IMR-90 (cell line): ENCODE data around the gene CDK5RAP3. TPM values are rescaled to one million over a fixed set of nuclear protein-coding genes. Genes with fewer than 3 reads are reported as not detected.
A peak's percentile ranks its signal among the peaks of the same experiment; 100 is the strongest.

Experiments
- ATAC-seq: fragments of 200-7000 bp; cut with Tn5 transposase; 2 replicates; pipeline ENCODE4 v1.9.1; 2020; ENCODE audit warnings: low read depth, mild to moderate bottlenecking, moderate library complexity
- BruUV-seq: library from RNA; stranded (reverse); fragments of 400-500 nt; replicated peaks from 2 replicates; lab custom pipeline; 2021; lab: Mats Ljungman, UMichigan
- CTCF ChIA-PET: fragments of 300-600 bp; formaldehyde crosslinking; extraction: SDS; loops from one replicate; lab custom pipeline; 2021; ENCODE audit warnings: antibody characterized with exemption; lab: Yijun Ruan, JAX
- POLR2A ChIA-PET: fragments of 300-600 bp; sonication (Branson Sonifier 250); formaldehyde crosslinking; loops from one replicate; lab custom pipeline; 2022; ENCODE audit warnings: antibody characterized with exemption; ENCODE audit not compliant: unreplicated experiment; lab: Charles Lee
- DNase-seq: peaks from one replicate; pipeline ENCODE4 v3.0.0; 2013
- H2AFZ ChIP-seq: replicated peaks from 2 replicates; pipeline ENCODE3; 2013; ENCODE audit warnings: low read length, mild to moderate bottlenecking; ENCODE audit not compliant: poor library complexity
- H2AK5ac ChIP-seq: 2 replicates; pipeline ENCODE4 v1.6.1; 2013; ENCODE audit warnings: low read depth, low read length, inconsistent platforms
- H2AK9ac ChIP-seq: replicated peaks from 2 replicates; pipeline ENCODE3; 2013; ENCODE audit warnings: mild to moderate bottlenecking, low read depth, low read length, moderate library complexity; ENCODE audit not compliant: poor library complexity
- H2BK120ac ChIP-seq: 2 replicates; pipeline ENCODE4 v1.6.1; 2013; ENCODE audit warnings: low read depth, low read length, inconsistent platforms
- H2BK15ac ChIP-seq: 3 replicates; pipeline ENCODE4 v1.6.1; 2013; ENCODE audit warnings: low read depth, low read length, inconsistent platforms
- H2BK20ac ChIP-seq: 2 replicates; pipeline ENCODE4 v1.6.1; 2013; ENCODE audit warnings: low read depth, mild to moderate bottlenecking, inconsistent platforms, low read length, moderate library complexity
- H2BK5ac ChIP-seq: 2 replicates; pipeline ENCODE4 v1.6.1; 2013; ENCODE audit warnings: mild to moderate bottlenecking, low read depth, low read length, inconsistent platforms; ENCODE audit not compliant: poor library complexity, severe bottlenecking
- H3K14ac ChIP-seq: replicated peaks from 2 replicates; pipeline ENCODE4 v1.6.1; 2013; ENCODE audit warnings: low read depth, low read length, inconsistent platforms
- H3K18ac ChIP-seq: 2 replicates; pipeline ENCODE4 v1.6.1; 2013; ENCODE audit warnings: low read depth, low read length, control low read depth
- H3K23ac ChIP-seq: 2 replicates; pipeline ENCODE4 v1.6.1; 2013; ENCODE audit warnings: low read depth, low read length, inconsistent platforms
- H3K27ac ChIP-seq: 2 replicates; pipeline ENCODE4 v1.5.1; 2013; ENCODE audit warnings: mild to moderate bottlenecking, control low read depth, low read length; ENCODE audit not compliant: insufficient read depth
- H3K27me3 ChIP-seq: 2 replicates; pipeline ENCODE4 v1.6.1; 2013; ENCODE audit warnings: low read length; ENCODE audit not compliant: control insufficient read depth, insufficient read depth
- H3K36me3 ChIP-seq: 2 replicates; pipeline ENCODE4 v1.6.1; 2013; ENCODE audit warnings: low read length, mixed read lengths; ENCODE audit not compliant: control insufficient read depth, insufficient read depth
- H3K4ac ChIP-seq: 2 replicates; pipeline ENCODE4 v1.6.1; 2013; ENCODE audit warnings: low read depth, low read length, inconsistent platforms
- H3K4me1 ChIP-seq: 2 replicates; pipeline ENCODE4 v1.6.1; 2013; ENCODE audit warnings: low read length, mixed read lengths; ENCODE audit not compliant: control insufficient read depth, insufficient read depth
- H3K4me2 ChIP-seq: 2 replicates; pipeline ENCODE4 v1.6.1; 2013; ENCODE audit warnings: low read depth, mild to moderate bottlenecking, control low read depth, low read length, moderate library complexity
- H3K4me3 ChIP-seq: 2 replicates; pipeline ENCODE4 v1.5.1; 2013; ENCODE audit warnings: low read depth, mild to moderate bottlenecking, control low read depth, low read length, moderate library complexity; ENCODE audit not compliant: insufficient read depth
- H3K56ac ChIP-seq: 2 replicates; pipeline ENCODE4 v1.6.1; 2013; ENCODE audit warnings: low read length, inconsistent platforms; ENCODE audit not compliant: insufficient read depth; ENCODE audit errors: extremely low read depth
- H3K79me1 ChIP-seq, 2 experiments: 2 replicates each; pipeline ENCODE4 v1.6.1; 2013; ENCODE audit warnings: low read length in 2 of 2, inconsistent platforms in 1 of 2, low read depth in 1 of 2
- H3K9ac ChIP-seq: 2 replicates; pipeline ENCODE4 v1.6.1; 2013; ENCODE audit warnings: low read depth, low read length, control low read depth
- H3K9me1 ChIP-seq: 2 replicates; pipeline ENCODE4 v1.6.1; 2013; ENCODE audit warnings: low read length, inconsistent platforms; ENCODE audit not compliant: insufficient read depth
- H3K9me3 ChIP-seq: 2 replicates; pipeline ENCODE4 v1.6.1; 2013; ENCODE audit warnings: low read length; ENCODE audit not compliant: control insufficient read depth, insufficient read depth
- H4K20me1 ChIP-seq: 2 replicates; pipeline ENCODE4 v1.6.1; 2013; ENCODE audit warnings: low read length, inconsistent platforms; ENCODE audit not compliant: insufficient read depth
- H4K5ac ChIP-seq: 2 replicates; pipeline ENCODE4 v1.6.1; 2013; ENCODE audit warnings: mild to moderate bottlenecking, low read depth, low read length, control low read depth
- H4K8ac ChIP-seq, 2 experiments: 2 replicates each; pipeline ENCODE4 v1.6.1; 2013; ENCODE audit warnings: low read depth in 2 of 2, low read length in 2 of 2, control low read depth in 1 of 2, inconsistent platforms in 1 of 2
- H4K91ac ChIP-seq: 2 replicates; pipeline ENCODE4 v1.6.1; 2013; ENCODE audit warnings: low read depth, low read length, inconsistent platforms; ENCODE audit not compliant: insufficient read depth
- MAFK ChIP-seq: IDR thresholded peaks from 2 replicates; pipeline ENCODE4 v1.6.1; 2012; ENCODE audit warnings: low read depth, low read length, improper control_type of control experiment
- MXI1 ChIP-seq: IDR thresholded peaks from 2 replicates; pipeline ENCODE4 v1.6.1; 2012; ENCODE audit warnings: low read depth, mild to moderate bottlenecking, low read length, moderate library complexity, borderline replicate concordance
- NFE2L2 ChIP-seq: fragments of 150-350 bp; IDR thresholded peaks from 2 replicates; pipeline ENCODE4 v1.6.1; 2016; ENCODE audit warnings: low read depth, mild to moderate bottlenecking, low read length
- POLR2A ChIP-seq: IDR thresholded peaks from 2 replicates; pipeline ENCODE4 v1.6.1; 2012; ENCODE audit warnings: mild to moderate bottlenecking, low read depth, low read length
- RAD21 ChIP-seq: IDR thresholded peaks from 2 replicates; pipeline ENCODE4 v1.6.1; 2012; ENCODE audit warnings: low read length, improper control_type of control experiment
- SMC3 ChIP-seq: fragments of 150-350 bp; IDR thresholded peaks from 2 replicates; pipeline ENCODE4 v1.6.1; 2016; ENCODE audit warnings: low read depth, mild to moderate bottlenecking, antibody characterized with exemption, low read length, moderate library complexity
- WGBS, 2 experiments: methylation state at CpG; one replicate each; pipeline versions ENCODE4 v1.1.5 to v1.1.7; 2013; ENCODE audit warnings: missing lambda C conversion rate in 2 of 2; ENCODE audit not compliant: insufficient read length in 1 of 2; ENCODE audit errors: extremely low coverage in 2 of 2; 5-methylcytosine and 5-hydroxymethylcytosine counted together
- dilution Hi-C: fragments of 300-500 bp; cut with HindIII; formaldehyde crosslinking; loops from one replicate; pipeline ENCODE4 v1.14.3; 2018; ENCODE audit warnings: low sequenced_read_pairs; ENCODE audit not compliant: unreplicated experiment
- in situ Hi-C: fragments of 300-500 bp; cut with MboI; formaldehyde crosslinking; loops from 3 replicates; pipeline ENCODE4 v1.14.3; 2019; ENCODE audit warnings: low sequenced_read_pairs, inconsistent platforms, mixed read lengths
- intact Hi-C: fragments of 100-400 bp; cut with micrococcal nuclease; formaldehyde crosslinking; loops from 2 replicates; pipeline ENCODE4 v1.10.0; 2022
- polyA plus RNA-seq, 3 experiments: library from polyadenylated mRNA; depleted of rRNA; stranded (reverse); fragments of >200 nt; gene quantifications; 2 replicates each; pipeline ENCODE4 v1.2.3, GENCODE V29; 2012; ENCODE audit warnings: low replicate concordance in 1 of 3
- total RNA-seq: library from RNA; depleted of rRNA; stranded (reverse); fragments of >200 nt; gene quantifications from 2 replicates; pipeline ENCODE4 v1.2.3, GENCODE V29; 2012
- TF ChIP-seq, protein P1 (sequence below): fragments of 150-350 bp; IDR thresholded peaks from 2 replicates; pipeline ENCODE4 v1.6.1; 2017; ENCODE audit warnings: mild to moderate bottlenecking, antibody characterized with exemption, low read length, low read depth
- TF ChIP-seq, protein P2 (sequence below): conservative IDR thresholded peaks from 2 replicates; pipeline ENCODE4 v1.5.1; 2012; ENCODE audit warnings: mild to moderate bottlenecking, low read depth, low read length, improper control_type of control experiment

Gene CDK5RAP3
- total and polyA plus RNA-seq, 2 of the 4 experiments (the other 2 are of a cell fraction), result 75.3 to 153 TPM

DNA sequence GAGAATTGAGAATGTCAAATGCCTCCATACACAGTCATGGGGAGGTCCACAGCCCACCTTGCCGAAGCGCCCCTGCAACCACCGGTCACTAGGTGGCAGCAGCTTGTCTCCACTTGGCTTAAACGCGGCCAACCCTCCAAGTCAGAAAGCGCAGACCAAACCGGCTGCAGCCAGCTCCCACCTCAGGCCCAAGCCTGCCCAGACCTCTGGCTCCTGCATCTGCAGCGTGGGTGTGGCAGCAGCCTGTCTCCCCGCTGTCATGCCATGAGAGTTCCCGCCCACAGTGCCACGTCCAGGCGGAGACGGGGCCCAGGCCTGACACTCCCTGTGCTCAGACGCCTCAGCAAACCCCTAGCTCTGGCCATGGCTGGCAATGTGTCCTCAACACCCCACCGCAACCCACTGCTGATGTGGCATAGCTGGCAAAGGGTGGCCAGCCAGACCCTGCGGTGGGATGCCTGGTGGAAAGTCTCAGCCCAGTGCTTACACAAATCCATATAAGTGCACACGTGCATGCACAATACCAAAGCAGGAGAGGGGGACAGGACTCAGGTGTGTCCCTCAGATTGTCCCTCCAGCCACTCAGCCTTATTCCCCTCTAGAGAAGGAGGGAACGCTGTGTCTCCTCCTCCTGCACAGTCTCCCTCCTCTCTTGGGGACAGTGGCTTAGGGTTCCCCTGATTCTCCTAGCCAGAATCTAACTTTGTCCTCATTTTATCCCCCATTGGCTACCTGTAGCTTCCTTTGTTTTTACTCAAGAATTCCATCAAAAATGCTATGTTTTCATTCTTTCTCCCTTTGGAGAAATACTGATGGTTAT lies 55.8 kb downstream of the CDK5RAP3 start:
- H4K20me1 ChIP-seq, result peaks cover 3% of the 10 kb centered on the region; the same call in 1 of the 2 replicates
- intact Hi-C loops (loop anchor here (1.0 to 10.0 kb wide), 2 partner anchors 308 to 592 kb away; no protein-coding TSS in a partner anchor), dilution Hi-C loops (no loop called here), in situ Hi-C loops (loop anchor here (5.0 to 10.0 kb wide), 2 partner anchors 101 to 568 kb away; partner anchors contain the start of genes HOXB3 and HOXB5)
- ChIA-PET CTCF (interaction anchor here (0.6 to 3.4 kb wide), 9 partner anchors 9 to 104 kb away, joined by 3 to 18 read pairs (median 6); no protein-coding TSS in a partner anchor), POLR2A (interaction anchor here (0.6 to 0.9 kb wide), 3 partner anchors 42 to 45 kb away, joined by 3 read pairs; no protein-coding TSS in a partner anchor)
- H2AFZ ChIP-seq, result peak overlapping the region; percentile 85
- H3K9me1 ChIP-seq, result no peaks in the 10 kb centered on the region
- peaks cover 18% of the 10 kb centered on the region for H3K4me1 ChIP-seq
- H3K56ac ChIP-seq, result no peak overlapping the region
- peaks cover under 1% of the 10 kb centered on the region; the same call in 1 of the 2 replicates for H3K36me3 ChIP-seq
- H3K4ac ChIP-seq, result peak overlapping the region; percentile 49
- no peak overlapping the region for H3K4me3 ChIP-seq
- no peak overlapping the region for H3K4me2 ChIP-seq
- peak overlapping the region in 1 of 2 experiments; percentile 11; a peak in 1 of 4 replicates for H4K8ac ChIP-seq
- peak overlapping the region; percentile 63 for H4K91ac ChIP-seq
- no peak overlapping the region for H3K27ac ChIP-seq
- peak; percentile 88 for DNase-seq
- no peak overlapping the region for H2BK5ac ChIP-seq
- H3K79me1 ChIP-seq, result peaks cover 0 to 7% of the 10 kb centered on the region in 2 experiments; a peak in 1 of 4 replicates
- 11% methylated on average over 9 of the region's 18 CpGs; no CpG with 5 or more reads in 1 of the 2 experiments for WGBS, 2 experiments
- TF ChIP-seq, protein P1, sequence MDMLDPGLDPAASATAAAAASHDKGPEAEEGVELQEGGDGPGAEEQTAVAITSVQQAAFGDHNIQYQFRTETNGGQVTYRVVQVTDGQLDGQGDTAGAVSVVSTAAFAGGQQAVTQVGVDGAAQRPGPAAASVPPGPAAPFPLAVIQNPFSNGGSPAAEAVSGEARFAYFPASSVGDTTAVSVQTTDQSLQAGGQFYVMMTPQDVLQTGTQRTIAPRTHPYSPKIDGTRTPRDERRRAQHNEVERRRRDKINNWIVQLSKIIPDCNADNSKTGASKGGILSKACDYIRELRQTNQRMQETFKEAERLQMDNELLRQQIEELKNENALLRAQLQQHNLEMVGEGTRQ, result no peak
- 0 out of 2 replicates have a peak, but pooled peaks have one; percentile 30 for TF ChIP-seq POLR2A
- TF ChIP-seq, protein P2, sequence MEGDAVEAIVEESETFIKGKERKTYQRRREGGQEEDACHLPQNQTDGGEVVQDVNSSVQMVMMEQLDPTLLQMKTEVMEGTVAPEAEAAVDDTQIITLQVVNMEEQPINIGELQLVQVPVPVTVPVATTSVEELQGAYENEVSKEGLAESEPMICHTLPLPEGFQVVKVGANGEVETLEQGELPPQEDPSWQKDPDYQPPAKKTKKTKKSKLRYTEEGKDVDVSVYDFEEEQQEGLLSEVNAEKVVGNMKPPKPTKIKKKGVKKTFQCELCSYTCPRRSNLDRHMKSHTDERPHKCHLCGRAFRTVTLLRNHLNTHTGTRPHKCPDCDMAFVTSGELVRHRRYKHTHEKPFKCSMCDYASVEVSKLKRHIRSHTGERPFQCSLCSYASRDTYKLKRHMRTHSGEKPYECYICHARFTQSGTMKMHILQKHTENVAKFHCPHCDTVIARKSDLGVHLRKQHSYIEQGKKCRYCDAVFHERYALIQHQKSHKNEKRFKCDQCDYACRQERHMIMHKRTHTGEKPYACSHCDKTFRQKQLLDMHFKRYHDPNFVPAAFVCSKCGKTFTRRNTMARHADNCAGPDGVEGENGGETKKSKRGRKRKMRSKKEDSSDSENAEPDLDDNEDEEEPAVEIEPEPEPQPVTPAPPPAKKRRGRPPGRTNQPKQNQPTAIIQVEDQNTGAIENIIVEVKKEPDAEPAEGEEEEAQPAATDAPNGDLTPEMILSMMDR, result peak; percentile 91
- TF ChIP-seq SMC3, result peak; percentile 90
- TF ChIP-seq RAD21, result peak; percentile 92
- TF ChIP-seq MXI1, result peak; percentile 80; the same call in 1 of the 2 replicates
- no peak for TF ChIP-seq NFE2L2
- no peak for TF ChIP-seq MAFK
- no TSS peak for BruUV-seq
- H2BK120ac ChIP-seq, result no peak overlapping the region; the same call in 1 of the 2 replicates
- no peak overlapping the region for H2BK20ac ChIP-seq
- H2BK15ac ChIP-seq, result no peak overlapping the region
- 0 out of 2 replicates have a peak overlapping the region, but pooled peaks have one; percentile 14 for H4K5ac ChIP-seq
- no peak overlapping the region for H3K14ac ChIP-seq
- peak overlapping the region; percentile 92 for H2AK9ac ChIP-seq
- H2AK5ac ChIP-seq, result peak overlapping the region; percentile 11; the same call in 1 of the 2 replicates
- H3K27me3 ChIP-seq, result no peaks in the 10 kb centered on the region
- no peak overlapping the region for H3K23ac ChIP-seq
- ATAC-seq, result peak; percentile 28
- no peaks in the 10 kb centered on the region for H3K9me3 ChIP-seq
- no peak overlapping the region for H3K18ac ChIP-seq
- H3K9ac ChIP-seq, result peak overlapping the region; percentile 0; the same call in 1 of the 2 replicates
